HuH-7.5 (cell line): ENCODE measurements around the gene PPIB.

ENCODE experiments used
- DNase-seq: peaks from one replicate; pipeline ENCODE4 v3.0.0; 2011; ENCODE audit warnings: low spot score

The PPIB gene

DNA sequence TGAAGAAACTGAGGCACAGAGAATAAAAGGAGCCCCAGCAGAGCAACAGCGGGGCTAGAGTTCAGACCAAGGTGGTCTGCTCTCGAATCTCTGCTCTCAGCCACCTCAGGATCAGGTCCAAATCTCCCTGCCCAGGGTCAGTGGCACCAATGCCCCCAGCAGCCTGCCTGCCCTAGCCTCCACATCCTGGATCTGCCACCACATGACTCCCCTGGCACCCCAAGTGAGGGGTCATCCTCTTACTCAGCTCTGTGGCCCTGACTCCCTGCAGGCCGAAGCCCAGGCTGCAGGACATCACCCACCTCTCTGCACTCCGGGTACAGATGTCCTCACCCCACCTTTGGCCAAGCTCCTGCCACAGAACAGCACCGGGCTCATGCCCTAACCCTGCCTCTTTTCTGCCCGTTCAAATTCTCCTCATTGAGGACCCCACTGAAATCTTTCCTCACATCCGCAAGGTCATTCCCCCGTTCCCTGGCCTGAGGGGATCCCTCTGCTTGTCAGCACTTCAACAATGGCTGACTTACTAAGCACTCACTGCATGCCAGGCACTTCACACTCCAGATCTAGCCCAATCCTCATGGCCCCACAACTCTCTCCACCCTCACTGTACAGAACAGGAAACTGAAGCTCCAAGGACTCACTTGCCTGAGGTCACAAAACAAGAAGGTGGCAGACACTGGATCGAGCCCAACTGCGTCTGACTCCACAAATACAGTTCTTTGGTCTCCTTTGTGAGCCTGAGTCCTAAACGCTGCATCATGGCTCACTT, 4.3 kb downstream of the PPIB start:
- no peak for DNase-seq

GRCh38 chr15:64157599-64158125, 5.2 kb downstream of the PPIB start:
- DNase-seq: no peak

- DNase-seq: no peak
These were observed 6.0 kb downstream of the PPIB start for GRCh38 chr15:64156652-64157331.

DNA sequence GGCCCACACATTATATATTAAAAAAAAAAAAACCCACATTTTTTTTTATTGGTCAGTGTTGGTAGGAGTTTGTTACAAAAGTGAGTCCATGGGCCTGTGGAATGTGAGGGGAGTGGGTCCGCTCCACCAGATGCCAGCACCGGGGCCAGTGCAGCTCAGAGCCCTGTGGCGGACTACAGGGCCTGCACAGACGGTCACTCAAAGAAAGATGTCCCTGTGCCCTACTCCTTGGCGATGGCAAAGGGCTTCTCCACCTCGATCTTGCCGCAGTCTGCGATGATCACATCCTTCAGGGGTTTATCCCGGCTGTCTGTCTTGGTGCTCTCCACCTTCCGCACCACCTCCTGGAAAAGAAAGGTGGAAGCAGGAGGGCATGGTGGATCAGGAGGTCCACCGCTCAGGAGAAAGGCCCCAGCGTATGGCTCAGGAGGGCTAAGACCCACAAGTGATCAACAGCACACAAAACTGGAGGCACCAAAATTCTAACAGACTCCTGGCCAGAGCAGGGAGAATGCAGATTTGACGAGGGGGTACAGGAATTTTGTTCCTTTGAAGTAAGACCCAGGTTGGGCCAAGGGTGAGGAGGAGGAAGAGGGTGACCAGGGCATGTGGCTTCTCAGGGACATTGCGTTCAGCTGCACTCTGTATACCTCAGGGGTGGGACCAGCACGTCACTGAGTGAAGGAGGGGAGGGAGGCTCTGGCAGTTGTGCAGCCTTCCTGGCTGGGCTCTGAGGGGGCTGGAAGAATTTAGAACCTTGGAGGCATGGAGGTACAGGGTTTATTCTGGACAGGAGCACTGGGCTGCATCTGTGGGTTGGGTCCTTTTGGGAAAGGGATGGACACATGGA, 6.8 kb downstream of the PPIB start:
- no peak for DNase-seq

DNA sequence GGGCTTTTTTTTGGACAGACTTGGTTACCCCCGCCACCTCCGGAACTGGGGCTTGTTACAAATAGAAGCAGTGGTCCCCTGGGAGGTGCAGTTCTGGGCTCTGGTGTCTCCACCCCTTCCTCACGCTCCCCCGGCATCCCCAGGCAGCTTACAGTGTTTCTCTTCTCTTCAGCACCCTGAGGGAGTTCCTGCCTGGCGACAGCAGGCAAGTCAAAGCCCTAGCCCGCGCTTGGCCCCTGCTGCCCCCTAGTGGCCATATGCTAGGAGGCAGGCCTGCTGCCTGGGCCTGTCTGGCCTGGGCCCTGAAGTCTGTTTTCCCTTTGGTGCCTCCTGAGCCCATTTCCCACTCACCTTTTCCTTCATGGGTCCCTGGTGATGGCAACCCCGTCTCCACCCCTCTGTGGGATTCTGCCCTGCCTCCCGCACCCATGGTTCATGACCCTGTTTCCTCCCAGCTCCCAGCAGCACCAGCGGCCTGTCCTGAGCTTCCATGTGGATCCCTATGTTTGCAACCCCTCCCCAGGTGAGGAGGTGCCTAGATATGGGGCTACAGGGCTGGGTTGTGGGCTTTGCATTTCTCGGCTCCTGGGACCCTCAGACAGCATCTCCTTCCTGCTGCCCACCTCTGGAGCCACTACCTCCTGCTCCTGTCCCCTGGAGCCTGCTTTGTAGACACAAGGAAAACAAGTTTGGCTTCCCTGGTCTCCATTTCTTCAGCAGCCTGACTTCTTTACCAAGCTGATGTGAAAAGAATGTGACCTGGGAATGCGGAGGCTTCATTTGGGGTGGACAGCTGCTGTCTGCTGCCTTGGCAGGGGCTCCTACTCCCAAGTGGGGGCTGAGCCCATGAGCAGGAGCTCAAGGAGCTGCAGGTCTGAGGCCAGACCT, 9.1 kb downstream of the PPIB start:
- peak; percentile 93 for DNase-seq

GRCh38 chr15:64152507-64153387, 10.1 kb downstream of the PPIB start:
- no peak for DNase-seq

- no peak for DNase-seq
These were observed 10.9 kb downstream of the PPIB start, which contains the start of gene SNX22 for GRCh38 chr15:64151727-64152506. Gene SNX22 (plus strand): TSS chr15:64151731. CDS start chr15:64151776, 45 bp downstream.

GRCh38 chr15:64149893-64150578, 12.8 kb downstream of the PPIB start:
- DNase-seq: no peak

GRCh38 chr15:64149424-64149823, 13.4 kb downstream of the PPIB start:
- DNase-seq: no peak

GRCh38 chr15:64148581-64148980, 14.2 kb downstream of the PPIB start:
- no peak for DNase-seq

GRCh38 chr15:64148168-64148567, 14.7 kb downstream of the PPIB start:
- DNase-seq: no peak

DNA sequence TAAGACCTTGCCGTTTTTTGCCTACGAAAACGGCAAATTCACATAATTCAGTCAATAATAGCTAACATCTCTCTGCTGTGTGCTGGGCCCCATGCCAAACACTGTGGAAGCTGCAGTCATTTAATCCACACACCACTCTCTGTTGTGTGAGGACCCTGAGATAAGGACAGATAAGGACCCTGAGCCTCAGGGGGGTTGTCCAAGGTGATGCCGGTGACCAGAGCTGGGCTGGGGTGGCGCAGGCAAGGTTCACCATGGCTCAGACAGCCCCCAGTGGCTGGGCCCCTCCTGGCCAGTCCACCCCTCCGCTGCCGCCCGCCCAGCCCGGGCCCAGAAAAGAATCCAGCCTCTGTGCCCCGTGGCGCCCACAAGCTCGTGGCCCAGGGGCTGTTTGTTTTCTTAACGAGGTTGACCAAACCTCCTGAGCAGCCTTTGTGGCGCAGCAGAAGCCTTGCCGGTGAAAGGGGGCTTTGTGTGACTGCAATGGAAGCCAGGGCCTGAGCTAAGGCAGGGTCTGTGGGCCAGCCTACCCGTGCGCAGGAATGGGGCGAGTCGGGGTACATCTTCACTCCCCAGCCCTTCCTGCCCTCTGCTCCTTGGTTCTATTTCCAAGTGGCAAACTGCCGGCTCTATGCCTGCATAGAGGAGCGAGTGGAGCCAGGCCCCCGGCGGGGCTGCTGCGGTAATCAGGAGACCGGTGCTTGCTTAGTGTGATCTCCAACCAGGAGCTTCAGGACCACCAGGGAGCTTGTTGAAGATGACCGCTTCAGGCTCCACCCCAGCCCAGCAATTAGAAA, 15.7 kb downstream of the PPIB start:
- no peak for DNase-seq

DNA sequence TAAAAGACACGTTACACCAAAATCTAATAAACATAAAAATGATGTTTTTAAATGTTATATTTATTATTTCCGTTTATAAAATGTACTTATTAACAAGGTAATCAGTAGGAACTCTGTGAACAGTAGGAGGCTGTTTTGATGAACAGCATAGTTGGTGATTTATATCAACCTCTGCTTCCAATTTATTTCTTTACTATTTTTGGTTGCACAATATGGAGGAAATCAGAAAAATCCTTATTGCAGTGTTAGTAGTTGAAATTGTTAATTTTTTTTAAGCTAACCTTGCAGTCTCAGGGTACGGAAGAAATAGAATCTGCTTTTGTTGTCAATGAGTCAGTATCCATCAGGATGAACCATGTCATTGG, 16.3 kb downstream of the PPIB start:
- no peak for DNase-seq

DNA sequence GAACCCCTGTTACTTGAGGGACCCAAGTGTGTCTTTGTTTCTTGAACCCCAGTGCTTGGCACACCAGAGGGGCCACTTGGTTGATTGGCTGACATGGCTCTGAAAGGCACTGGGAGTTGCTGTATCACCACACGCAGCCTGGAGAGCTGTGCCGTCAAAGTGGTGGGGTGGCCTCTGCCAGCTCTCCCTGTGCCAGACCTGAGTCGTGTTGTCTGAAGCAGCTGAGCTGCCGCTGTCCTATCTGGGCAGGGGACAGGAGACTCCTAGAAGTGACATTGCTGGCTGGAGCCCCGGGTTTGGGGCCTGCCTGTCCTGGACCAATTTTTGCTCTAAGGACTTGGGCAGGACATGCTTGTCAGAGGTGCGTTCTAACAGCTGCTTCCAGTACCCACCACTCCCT, 16.8 kb downstream of the PPIB start:
- DNase-seq: no peak

DNA sequence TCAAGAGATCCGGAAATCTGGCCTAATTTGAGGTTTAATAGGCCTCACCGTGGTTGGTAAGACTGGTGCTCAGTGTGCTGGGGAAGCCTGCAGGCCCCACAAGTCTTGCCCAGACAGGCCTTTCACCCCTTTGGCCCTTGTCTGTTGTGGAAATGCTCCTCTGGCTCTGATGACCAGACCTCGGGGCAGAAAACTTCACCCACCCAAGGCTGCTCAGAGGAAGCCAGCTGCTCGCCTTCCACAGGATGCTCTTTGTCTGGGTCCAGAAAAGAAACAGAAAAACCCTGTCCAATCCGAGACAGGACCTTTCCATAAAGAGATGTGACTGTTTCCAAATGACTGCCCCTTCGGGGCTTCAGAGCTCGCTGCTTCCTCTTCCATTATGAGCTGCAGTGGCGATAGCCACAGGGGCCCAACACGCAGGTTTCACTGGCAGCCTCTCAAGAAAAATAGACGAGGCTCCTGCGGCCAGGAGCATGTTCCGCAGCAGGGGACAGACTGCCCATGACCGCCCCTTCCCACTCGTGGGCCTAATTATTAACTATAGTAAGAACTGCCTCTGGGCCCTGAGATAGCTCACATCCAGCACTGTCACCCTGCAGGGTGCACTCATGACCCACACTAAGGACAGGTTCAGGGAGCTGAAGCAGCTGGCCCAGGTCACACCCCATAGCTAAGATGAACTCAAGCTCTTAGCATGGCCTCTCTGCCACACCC, 18.1 kb downstream of the PPIB start:
- DNase-seq: no peak

- no peak for DNase-seq
These were observed 18.6 kb downstream of the PPIB start for GRCh38 chr15:64144192-64144564.

DNA sequence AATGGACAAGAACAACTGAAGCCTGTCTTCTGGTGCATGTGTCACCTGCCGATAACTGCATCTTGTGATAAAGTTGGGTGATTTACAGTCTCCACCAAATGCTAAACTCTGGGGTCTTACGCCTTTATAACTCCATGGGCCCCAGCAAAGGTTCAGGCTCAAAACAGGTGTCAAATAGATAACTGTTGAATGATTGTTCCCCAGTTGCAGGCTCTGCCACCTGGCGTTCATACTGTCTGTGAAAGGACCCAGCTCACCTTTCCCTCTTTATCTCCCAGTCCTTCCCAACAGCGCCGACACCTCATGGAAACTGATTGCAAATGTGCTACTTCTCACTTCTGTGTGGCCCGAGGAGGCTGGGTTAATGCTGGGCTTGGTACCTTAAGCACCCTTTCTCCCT, 19.5 kb downstream of the PPIB start:
- no peak for DNase-seq
